Osteocyte (in vitro differentiated cells): ENCODE measurements around the gene KRT4. TPM values are rescaled to one million over a fixed set of nuclear protein-coding genes. Genes with fewer than 3 reads are reported as not detected.
A peak's percentile ranks its signal among the peaks of the same experiment; 100 is the strongest.

Experiments
- DNase-seq: peaks from one replicate; pipeline ENCODE4 v3.0.0; 2021; ENCODE audit warnings: mixed read lengths; ENCODE audit not compliant: unreplicated experiment; ENCODE audit errors: extremely low spot score
- H3K27ac Mint-ChIP-seq: one replicate; pipeline ENCODE4 v1.8.0; 2021; ENCODE audit warnings: mild to moderate bottlenecking, mixed read lengths; ENCODE audit not compliant: unreplicated experiment
- H3K27me3 Mint-ChIP-seq: one replicate; pipeline ENCODE4 v1.8.0; 2021; ENCODE audit warnings: mixed read lengths; ENCODE audit not compliant: unreplicated experiment
- H3K36me3 Mint-ChIP-seq: one replicate; pipeline ENCODE4 v1.8.0; 2021; ENCODE audit warnings: mixed read lengths; ENCODE audit not compliant: unreplicated experiment
- H3K4me1 Mint-ChIP-seq: one replicate; pipeline ENCODE4 v1.8.0; 2021; ENCODE audit warnings: mixed read lengths; ENCODE audit not compliant: unreplicated experiment
- H3K4me3 Mint-ChIP-seq: one replicate; pipeline ENCODE4 v1.8.0; 2021; ENCODE audit warnings: mild to moderate bottlenecking, moderate library complexity, mixed read lengths; ENCODE audit not compliant: unreplicated experiment
- H3K9me3 Mint-ChIP-seq: one replicate; pipeline ENCODE4 v1.8.0; 2021; ENCODE audit warnings: mixed read lengths; ENCODE audit not compliant: unreplicated experiment
- total RNA-seq: library from RNA; stranded (reverse); gene quantifications from 2 replicates; pipeline ENCODE4 v1.2.1, GENCODE V29; 2021
- TF ChIP-seq, protein P1 (sequence below): fragments of 200-600 bp; sonication (generic); IDR thresholded peaks from 2 replicates; pipeline ENCODE4 v1.5.0; 2021; ENCODE audit warnings: antibody characterized with exemption, mild to moderate bottlenecking, moderate library complexity

Gene KRT4
- total RNA-seq, 1 donor from 2014 or later, result not detected

DNA sequence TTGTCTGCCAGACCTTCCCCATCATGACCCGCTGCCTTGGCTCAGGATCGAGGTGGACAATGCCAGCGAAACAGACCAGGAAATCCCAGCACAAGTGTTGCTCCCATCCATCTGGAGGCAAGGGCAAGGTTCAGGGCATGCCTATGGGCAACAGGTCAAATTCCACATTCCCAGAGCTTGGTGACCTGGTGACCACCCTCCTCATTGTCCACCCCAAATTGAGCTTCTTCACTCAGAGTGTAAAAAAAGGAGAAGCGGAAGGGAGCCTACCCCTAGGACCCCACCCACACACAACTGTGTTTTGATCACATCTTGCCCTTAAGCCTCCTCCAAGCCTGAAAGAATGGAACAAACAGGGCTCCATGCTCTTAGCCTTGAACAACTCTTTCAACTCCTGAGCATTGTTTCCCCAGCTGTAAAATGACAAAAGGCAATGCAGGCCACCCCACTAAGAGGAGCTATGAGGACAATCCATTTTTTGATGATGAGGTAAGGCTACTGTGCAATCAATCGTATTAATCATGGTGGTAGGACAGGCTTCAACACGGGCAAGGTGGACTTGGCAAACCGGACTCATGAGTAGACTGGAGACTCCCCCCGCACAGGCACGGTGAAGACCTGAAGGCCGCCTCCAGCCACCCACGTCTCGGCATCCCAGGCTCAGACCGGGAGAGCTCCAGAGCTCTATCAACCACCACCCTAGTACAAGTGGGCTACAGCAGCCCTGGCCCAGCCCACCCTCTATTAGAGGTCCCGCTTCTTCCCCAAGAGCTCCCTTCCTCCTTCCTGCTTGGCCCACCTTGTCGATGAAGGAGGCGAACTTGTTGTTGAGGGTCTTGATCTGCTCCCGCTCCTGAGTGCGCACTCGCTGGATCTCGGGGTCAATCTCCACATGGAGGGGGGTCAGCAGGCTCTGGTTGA is 19.3 kb upstream of the KRT4 start:
- Mint-ChIP-seq H3K36me3 (no peaks in the 10 kb centered on the region), H3K4me3 (no peak overlapping the region), H3K27ac (no peak overlapping the region), H3K27me3 (peaks cover 12% of the 10 kb centered on the region), H3K4me1 (peaks cover 17% of the 10 kb centered on the region), H3K9me3 (no peaks in the 10 kb centered on the region)
- TF ChIP-seq, protein P1, sequence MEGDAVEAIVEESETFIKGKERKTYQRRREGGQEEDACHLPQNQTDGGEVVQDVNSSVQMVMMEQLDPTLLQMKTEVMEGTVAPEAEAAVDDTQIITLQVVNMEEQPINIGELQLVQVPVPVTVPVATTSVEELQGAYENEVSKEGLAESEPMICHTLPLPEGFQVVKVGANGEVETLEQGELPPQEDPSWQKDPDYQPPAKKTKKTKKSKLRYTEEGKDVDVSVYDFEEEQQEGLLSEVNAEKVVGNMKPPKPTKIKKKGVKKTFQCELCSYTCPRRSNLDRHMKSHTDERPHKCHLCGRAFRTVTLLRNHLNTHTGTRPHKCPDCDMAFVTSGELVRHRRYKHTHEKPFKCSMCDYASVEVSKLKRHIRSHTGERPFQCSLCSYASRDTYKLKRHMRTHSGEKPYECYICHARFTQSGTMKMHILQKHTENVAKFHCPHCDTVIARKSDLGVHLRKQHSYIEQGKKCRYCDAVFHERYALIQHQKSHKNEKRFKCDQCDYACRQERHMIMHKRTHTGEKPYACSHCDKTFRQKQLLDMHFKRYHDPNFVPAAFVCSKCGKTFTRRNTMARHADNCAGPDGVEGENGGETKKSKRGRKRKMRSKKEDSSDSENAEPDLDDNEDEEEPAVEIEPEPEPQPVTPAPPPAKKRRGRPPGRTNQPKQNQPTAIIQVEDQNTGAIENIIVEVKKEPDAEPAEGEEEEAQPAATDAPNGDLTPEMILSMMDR, result no peak
- no peak for DNase-seq

DNA sequence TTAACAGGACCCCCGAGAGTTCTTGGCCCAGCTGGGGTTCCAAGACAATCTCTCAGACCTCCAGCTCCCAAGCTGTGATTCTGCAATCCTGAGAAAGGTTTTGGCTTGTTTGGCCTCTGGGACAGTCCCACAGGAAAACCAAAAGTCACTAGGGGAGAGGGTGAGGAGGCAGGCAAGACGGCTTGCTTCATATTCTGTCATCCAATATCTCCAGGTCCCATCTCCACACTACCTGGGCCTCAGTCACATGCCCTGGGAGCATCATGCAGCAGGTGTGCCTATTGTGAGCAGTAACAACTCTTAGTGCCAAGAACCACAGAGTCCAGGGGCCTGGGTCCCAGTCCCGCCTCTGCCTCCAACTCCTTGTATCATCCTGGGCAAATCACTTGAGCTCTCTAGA is 18.5 kb upstream of the KRT4 start:
- no peak overlapping the region for H3K27ac Mint-ChIP-seq
- no peaks in the 10 kb centered on the region for H3K36me3 Mint-ChIP-seq
- H3K9me3 Mint-ChIP-seq, result no peaks in the 10 kb centered on the region
- peaks cover 17% of the 10 kb centered on the region for H3K4me1 Mint-ChIP-seq
- DNase-seq, result no peak
- TF ChIP-seq, protein P1, result no peak
- no peak overlapping the region for H3K4me3 Mint-ChIP-seq
- H3K27me3 Mint-ChIP-seq, result peaks cover 12% of the 10 kb centered on the region

DNA sequence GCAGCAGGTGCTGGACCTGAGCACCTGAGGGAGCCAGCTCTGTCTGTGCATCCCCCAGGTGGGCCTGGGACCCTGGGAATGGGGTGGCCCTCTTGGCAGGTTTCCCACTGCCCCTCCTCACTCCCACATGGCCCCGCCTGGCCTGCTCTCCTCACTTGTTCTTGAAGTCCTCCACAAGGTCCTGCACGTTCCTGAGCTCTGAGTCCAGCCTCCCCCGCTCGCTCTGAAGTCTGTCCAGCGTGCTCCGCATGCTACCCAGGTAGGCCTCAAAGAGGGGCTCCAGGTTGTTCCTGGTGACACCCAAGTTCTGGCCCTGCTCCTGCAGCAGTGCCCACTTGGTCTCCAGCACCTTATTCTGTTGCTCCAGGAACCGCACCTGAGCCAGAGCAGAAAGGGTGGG is 17.3 kb upstream of the KRT4 start:
- Mint-ChIP-seq H3K4me3 (no peak overlapping the region), H3K36me3 (no peaks in the 10 kb centered on the region), H3K27me3 (peaks cover 12% of the 10 kb centered on the region), H3K9me3 (no peaks in the 10 kb centered on the region), H3K27ac (no peak overlapping the region), H3K4me1 (peaks cover 7% of the 10 kb centered on the region)
- no peak for DNase-seq
- TF ChIP-seq, protein P1, result no peak

GRCh38 chr12:52829986-52830770 is 16.3 kb upstream of the KRT4 start:
- H3K27me3 Mint-ChIP-seq, result peaks cover 12% of the 10 kb centered on the region
- H3K36me3 Mint-ChIP-seq, result no peaks in the 10 kb centered on the region
- H3K4me3 Mint-ChIP-seq, result no peak overlapping the region
- no peaks in the 10 kb centered on the region for H3K9me3 Mint-ChIP-seq
- peak overlapping the region; percentile 29 for H3K27ac Mint-ChIP-seq
- DNase-seq, result no peak
- TF ChIP-seq, protein P1, result no peak
- H3K4me1 Mint-ChIP-seq, result no peaks in the 10 kb centered on the region

- Mint-ChIP-seq H3K36me3 (no peaks in the 10 kb centered on the region), H3K27me3 (peaks cover 12% of the 10 kb centered on the region), H3K9me3 (no peaks in the 10 kb centered on the region), H3K4me3 (no peak overlapping the region), H3K4me1 (no peaks in the 10 kb centered on the region), H3K27ac (no peak overlapping the region)
- TF ChIP-seq, protein P1, result no peak
- no peak for DNase-seq
Observed at GRCh38 chr12:52828591-52829021, 14.7 kb upstream of the KRT4 start.
